GM18498 (cell line): ENCODE measurements around the gene RBPJ.

Source experiments
- ATAC-seq: cut with Tn5 transposase; IDR thresholded peaks from one replicate; pipeline ENCODE4 v1.9.1; 2021; ENCODE audit warnings: mild to moderate bottlenecking, moderate library complexity; ENCODE audit not compliant: unreplicated experiment

RBPJ gene

GRCh38 chr4:26482508-26483462 is 162.0 kb downstream of the RBPJ start:
- ATAC-seq, result no peak

GRCh38 chr4:26484032-26484515 is 163.3 kb downstream of the RBPJ start:
- no peak for ATAC-seq

GRCh38 chr4:26484516-26484915 is 163.7 kb downstream of the RBPJ start:
- no peak for ATAC-seq
